GM19463 (cell line): ENCODE results near the gene TNPO3.
A peak's percentile ranks its signal among the peaks of the same experiment; 100 is the strongest.
"Not testable (repeated sequence)": the region's sequence is repeated elsewhere in the genome, so short reads cannot be mapped to it uniquely, and the experiment has no call there.

Source experiments
- ATAC-seq: cut with Tn5 transposase; IDR thresholded peaks from one replicate; pipeline ENCODE4 v1.9.1; 2021; ENCODE audit warnings: mild to moderate bottlenecking, moderate library complexity; ENCODE audit not compliant: unreplicated experiment

TNPO3 gene

GRCh38 chr7:128924707-128925588 lies 130.0 kb downstream of the TNPO3 start:
- no peak for ATAC-seq

GRCh38 chr7:128923411-128923800 lies 131.5 kb downstream of the TNPO3 start:
- no peak for ATAC-seq

- no peak for ATAC-seq
Measured at GRCh38 chr7:128922496-128923410, 132.2 kb downstream of the TNPO3 start.

- ATAC-seq, result no peak
Measured at GRCh38 chr7:128921866-128922440, 133.0 kb downstream of the TNPO3 start.

- no peak for ATAC-seq
Measured at GRCh38 chr7:128920913-128921582, 133.9 kb downstream of the TNPO3 start.

- no peak for ATAC-seq
Measured at GRCh38 chr7:128919881-128920799, 134.8 kb downstream of the TNPO3 start.

- no peak for ATAC-seq
Measured at GRCh38 chr7:128919241-128919640, 135.7 kb downstream of the TNPO3 start.

- ATAC-seq, result no peak
Measured at GRCh38 chr7:128918016-128918665, 136.8 kb downstream of the TNPO3 start.

GRCh38 chr7:128917122-128917521 lies 137.8 kb downstream of the TNPO3 start:
- no peak for ATAC-seq

GRCh38 chr7:128916643-128916915 lies 138.3 kb downstream of the TNPO3 start:
- no peak for ATAC-seq

GRCh38 chr7:128915841-128916642 lies 138.9 kb downstream of the TNPO3 start:
- no peak for ATAC-seq

GRCh38 chr7:128915271-128915819 lies 139.6 kb downstream of the TNPO3 start:
- peak; percentile 21 for ATAC-seq

- peak; percentile 61 for ATAC-seq
Measured at GRCh38 chr7:128914566-128915151, 140.3 kb downstream of the TNPO3 start.

- no peak for ATAC-seq
Measured at GRCh38 chr7:128913870-128914565, 140.9 kb downstream of the TNPO3 start.

GRCh38 chr7:128912709-128913495 lies 142.0 kb downstream of the TNPO3 start:
- not testable (repeated sequence) for ATAC-seq

GRCh38 chr7:128912281-128912680 lies 142.6 kb downstream of the TNPO3 start:
- ATAC-seq, result no peak
